ENCODE data around the gene SMARCA2.

Gene SMARCA2

GRCh38 chr9:1977026-1977425 is 38.1 kb upstream of the SMARCA2 start:
- Histone ChIP-seq H3K36me3 (ENCODE audit: control insufficient read depth, insufficient read depth, low read length) (no peaks in the 10 kb centered on the region), H3K27me3 (replicated peaks; ENCODE audit: control insufficient read depth, insufficient read depth, low read length) (no peaks in the 10 kb centered on the region), H3K4me3 (replicated peaks; ENCODE audit: low read depth, low read length) (no peak overlapping the region)
- no peak for TF ChIP-seq CTCF (IDR thresholded peaks at IDR 0.05; ENCODE audit: insufficient read depth, low read length, poor library complexity, severe bottlenecking)
- DNase-seq (ENCODE audit: extremely low read depth, insufficient read length) = no peak

- no peak for TF ChIP-seq CTCF (IDR thresholded peaks at IDR 0.05; ENCODE audit: insufficient read depth, low read length, poor library complexity, severe bottlenecking)
- H3K36me3 ChIP-seq (ENCODE audit: control insufficient read depth, insufficient read depth, low read length) = no peaks in the 10 kb centered on the region
- no peak overlapping the region for H3K4me3 ChIP-seq (replicated peaks; ENCODE audit: low read depth, low read length)
- no peak for DNase-seq (ENCODE audit: extremely low read depth, insufficient read length)
- H3K27me3 ChIP-seq (replicated peaks; ENCODE audit: control insufficient read depth, insufficient read depth, low read length) = no peaks in the 10 kb centered on the region
Observed at GRCh38 chr9:1978941-1979340, 36.2 kb upstream of the SMARCA2 start.

GRCh38 chr9:1979741-1980367 is 35.3 kb upstream of the SMARCA2 start:
- Histone ChIP-seq H3K27me3 (replicated peaks; ENCODE audit: control insufficient read depth, insufficient read depth, low read length) (no peaks in the 10 kb centered on the region), H3K4me3 (replicated peaks; ENCODE audit: low read depth, low read length) (no peak overlapping the region), H3K36me3 (ENCODE audit: control insufficient read depth, insufficient read depth, low read length) (no peaks in the 10 kb centered on the region)
- DNase-seq (ENCODE audit: extremely low read depth, insufficient read length) = no peak
- no peak for TF ChIP-seq CTCF (IDR thresholded peaks at IDR 0.05; ENCODE audit: insufficient read depth, low read length, poor library complexity, severe bottlenecking)

GRCh38 chr9:1980387-1980786 is 34.8 kb upstream of the SMARCA2 start:
- no peak for DNase-seq (ENCODE audit: extremely low read depth, insufficient read length)
- TF ChIP-seq CTCF (IDR thresholded peaks at IDR 0.05; ENCODE audit: insufficient read depth, low read length, poor library complexity, severe bottlenecking) = no peak
- H3K27me3 ChIP-seq (replicated peaks; ENCODE audit: control insufficient read depth, insufficient read depth, low read length) = no peaks in the 10 kb centered on the region
- no peaks in the 10 kb centered on the region for H3K36me3 ChIP-seq (ENCODE audit: control insufficient read depth, insufficient read depth, low read length)
- H3K4me3 ChIP-seq (replicated peaks; ENCODE audit: low read depth, low read length) = no peak overlapping the region

DNA sequence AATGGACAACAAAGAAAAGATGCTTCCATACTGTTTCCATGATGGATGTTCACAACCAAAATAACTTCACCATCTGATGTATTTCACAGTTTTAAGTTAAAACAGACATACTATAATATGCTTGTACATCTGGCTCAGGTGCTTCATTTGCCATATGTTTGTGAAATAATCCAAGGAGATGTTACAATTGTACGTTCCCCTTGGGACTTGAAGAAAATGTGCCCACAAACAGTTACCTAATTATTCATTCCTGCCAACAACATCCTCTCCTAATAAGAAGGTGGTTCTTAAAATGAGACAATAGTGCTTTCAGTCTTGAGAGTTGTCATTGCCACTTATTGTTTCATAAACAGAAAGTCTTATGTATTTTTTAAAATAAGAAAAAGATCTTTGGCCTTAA is 33.1 kb upstream of the SMARCA2 start:
- DNase-seq (ENCODE audit: extremely low read depth, insufficient read length) = peak; percentile 25
- no peaks in the 10 kb centered on the region for H3K36me3 ChIP-seq (ENCODE audit: control insufficient read depth, insufficient read depth, low read length)
- no peak overlapping the region for H3K4me3 ChIP-seq (replicated peaks; ENCODE audit: low read depth, low read length)
- H3K27me3 ChIP-seq (replicated peaks; ENCODE audit: control insufficient read depth, insufficient read depth, low read length) = no peaks in the 10 kb centered on the region
- TF ChIP-seq CTCF (IDR thresholded peaks at IDR 0.05; ENCODE audit: insufficient read depth, low read length, poor library complexity, severe bottlenecking) = no peak

GRCh38 chr9:1986341-1986740 is 28.8 kb upstream of the SMARCA2 start:
- H3K36me3 ChIP-seq (ENCODE audit: control insufficient read depth, insufficient read depth, low read length) = no peaks in the 10 kb centered on the region
- no peak for TF ChIP-seq CTCF (IDR thresholded peaks at IDR 0.05; ENCODE audit: insufficient read depth, low read length, poor library complexity, severe bottlenecking)
- H3K27me3 ChIP-seq (replicated peaks; ENCODE audit: control insufficient read depth, insufficient read depth, low read length) = no peaks in the 10 kb centered on the region
- DNase-seq (ENCODE audit: extremely low read depth, insufficient read length) = no peak
- no peak overlapping the region for H3K4me3 ChIP-seq (replicated peaks; ENCODE audit: low read depth, low read length)
